Upper lobe of left lung (tissue), 4 donors: Measurements from ENCODE around the gene MAGI2.

Experiments used
- CTCF ChIP-seq, 6 experiments: fragments of 450-650 bp in 4 of 6; fragments of 200-600 bp in 2 of 6; sonication (generic) in 2 of 6; IDR thresholded peaks; one replicate each; pipeline ENCODE4 v1.5.1; 2016 to 2019; ENCODE audit warnings: antibody characterized with exemption in 6 of 6
- POLR2AphosphoS5 ChIP-seq, 2 donors: sonication (generic); formaldehyde crosslinking; IDR thresholded peaks; one replicate each; pipeline ENCODE4 v1.5.1; 2017; ENCODE audit warnings: antibody characterized with exemption in 2 of 2

DNA sequence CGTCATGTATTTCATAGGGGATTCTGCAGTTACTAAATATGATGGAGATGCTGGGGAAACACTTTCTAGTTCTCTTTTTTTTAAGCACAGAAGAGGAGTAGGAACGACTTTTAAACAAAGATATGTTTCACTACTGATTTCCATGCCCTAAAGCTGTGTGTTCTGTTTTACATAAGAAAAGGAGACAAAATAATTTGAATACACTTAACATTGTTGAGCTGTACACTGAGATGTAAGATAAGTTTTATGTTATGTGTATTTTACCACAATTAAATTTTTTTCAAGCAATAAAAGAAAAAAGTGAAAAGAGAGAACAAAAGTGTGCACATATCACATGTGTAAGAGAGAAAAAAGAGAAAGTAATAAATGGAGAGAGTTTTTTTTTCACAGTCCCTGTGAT, 1246.7 kb downstream of the MAGI2 start:
- no peak for TF ChIP-seq CTCF (IDR thresholded peaks at IDR 0.05)
- no peak for TF ChIP-seq POLR2AphosphoS5 (IDR thresholded peaks at IDR 0.05)
